ENCODE results near the gene PLD5. TPM values are rescaled to one million over a fixed set of nuclear protein-coding genes. Genes with fewer than 3 reads are reported as not detected.

The PLD5 gene
- total RNA-seq, 1 experiment from 2014 or later: not detected

GRCh38 chr1:242425232-242425631, 99.3 kb downstream of the PLD5 start:
- Histone ChIP-seq H3K9me2 (replicated peaks; ENCODE audit: low read length) (no peaks in the 10 kb centered on the region), H3K4me1 (ENCODE audit: insufficient read depth, low read length) (no peaks in the 10 kb centered on the region), H3K79me2 (ENCODE audit: low read length) (no peaks in the 10 kb centered on the region), H3K4me3 (ENCODE audit: low read length) (no peak overlapping the region), H4K20me1 (ENCODE audit: low read length) (no peaks in the 10 kb centered on the region), H3K27ac (ENCODE audit: low read length) (no peak overlapping the region), H3K27me3 (ENCODE audit: low read length) (peaks cover 13% of the 10 kb centered on the region; the same call in 1 of the 2 replicates), H3K36me3 (ENCODE audit: low read depth, low read length) (no peaks in the 10 kb centered on the region), H3K4me2 (ENCODE audit: low read length) (no peak overlapping the region), H3F3A (ENCODE audit: low read length, unreplicated experiment) (no peaks in the 10 kb centered on the region), H3K9me3 (ENCODE audit: low read length) (no peaks in the 10 kb centered on the region), H2AFZ (ENCODE audit: low read length) (no peak overlapping the region), H3K9ac (ENCODE audit: low read length) (no peak overlapping the region)
- BruUV-seq (replicated peaks): no TSS peak
- DNase-seq (peak; percentile 77), ATAC-seq (no peak; the same call in 1 of the 2 replicates)
- POLR2A ChIA-PET (ENCODE audit: unreplicated experiment): no interaction called here
- TF ChIP-seq, protein P1, sequence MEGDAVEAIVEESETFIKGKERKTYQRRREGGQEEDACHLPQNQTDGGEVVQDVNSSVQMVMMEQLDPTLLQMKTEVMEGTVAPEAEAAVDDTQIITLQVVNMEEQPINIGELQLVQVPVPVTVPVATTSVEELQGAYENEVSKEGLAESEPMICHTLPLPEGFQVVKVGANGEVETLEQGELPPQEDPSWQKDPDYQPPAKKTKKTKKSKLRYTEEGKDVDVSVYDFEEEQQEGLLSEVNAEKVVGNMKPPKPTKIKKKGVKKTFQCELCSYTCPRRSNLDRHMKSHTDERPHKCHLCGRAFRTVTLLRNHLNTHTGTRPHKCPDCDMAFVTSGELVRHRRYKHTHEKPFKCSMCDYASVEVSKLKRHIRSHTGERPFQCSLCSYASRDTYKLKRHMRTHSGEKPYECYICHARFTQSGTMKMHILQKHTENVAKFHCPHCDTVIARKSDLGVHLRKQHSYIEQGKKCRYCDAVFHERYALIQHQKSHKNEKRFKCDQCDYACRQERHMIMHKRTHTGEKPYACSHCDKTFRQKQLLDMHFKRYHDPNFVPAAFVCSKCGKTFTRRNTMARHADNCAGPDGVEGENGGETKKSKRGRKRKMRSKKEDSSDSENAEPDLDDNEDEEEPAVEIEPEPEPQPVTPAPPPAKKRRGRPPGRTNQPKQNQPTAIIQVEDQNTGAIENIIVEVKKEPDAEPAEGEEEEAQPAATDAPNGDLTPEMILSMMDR (conservative IDR thresholded peaks at IDR 0.05; ENCODE audit: low read depth, low read length): peak; percentile 73
- TF ChIP-seq EZH2phosphoT487 (IDR thresholded peaks at IDR 0.05; ENCODE audit: borderline replicate concordance, low read length): no peak
- CTCF ChIA-PET: no interaction called here
- intact Hi-C loops (cut with micrococcal nuclease): no loop called here

DNA sequence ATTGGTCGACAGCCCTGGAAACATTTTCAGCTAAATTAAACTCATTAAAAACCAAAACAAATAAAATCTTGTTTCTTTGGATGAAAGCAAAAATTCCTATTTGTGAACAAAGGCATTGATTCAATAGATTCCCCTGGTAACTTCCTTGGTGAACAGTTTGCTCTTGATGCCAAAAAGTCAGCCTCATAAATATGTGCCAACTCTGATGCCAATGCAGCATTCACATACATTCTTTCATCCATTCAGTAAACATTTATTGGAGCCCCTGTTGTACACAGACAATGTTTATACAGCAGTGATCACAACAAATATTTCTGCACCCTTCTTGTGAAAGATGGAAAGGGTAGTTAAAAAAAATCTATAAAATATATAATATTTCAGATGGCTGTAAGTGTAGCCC, 107.8 kb downstream of the PLD5 start:
- no peaks in the 10 kb centered on the region for H3K79me2 ChIP-seq (ENCODE audit: low read length)
- no peak overlapping the region for H3K9ac ChIP-seq (ENCODE audit: low read length)
- H3K9me2 ChIP-seq (replicated peaks; ENCODE audit: low read length): no peaks in the 10 kb centered on the region
- no TSS peak for BruUV-seq (replicated peaks)
- no peak for ATAC-seq
- no peaks in the 10 kb centered on the region for H3K36me3 ChIP-seq (ENCODE audit: low read depth, low read length)
- TF ChIP-seq, protein P1 (conservative IDR thresholded peaks at IDR 0.05; ENCODE audit: low read depth, low read length): no peak
- TF ChIP-seq EZH2phosphoT487 (IDR thresholded peaks at IDR 0.05; ENCODE audit: borderline replicate concordance, low read length) (no peak), EZH2 (IDR thresholded peaks at IDR 0.05; ENCODE audit: low read length, unreplicated experiment) (no peak)
- no peak overlapping the region for H3K27ac ChIP-seq (ENCODE audit: low read length)
- intact Hi-C loops (cut with micrococcal nuclease): no loop called here
- no peaks in the 10 kb centered on the region for H3F3A ChIP-seq (ENCODE audit: low read length, unreplicated experiment)
- H4K20me1 ChIP-seq (ENCODE audit: low read length): no peaks in the 10 kb centered on the region
- no peak overlapping the region for H3K4me3 ChIP-seq (ENCODE audit: low read length)
- ChIA-PET POLR2A (ENCODE audit: unreplicated experiment) (no interaction called here), CTCF (no interaction called here)
- H3K9me3 ChIP-seq (ENCODE audit: low read length): no peaks in the 10 kb centered on the region
- H3K27me3 ChIP-seq (ENCODE audit: low read length): peaks cover 30% of the 10 kb centered on the region; the same call in 1 of the 2 replicates
- no peak overlapping the region for H2AFZ ChIP-seq (ENCODE audit: low read length)
- no peaks in the 10 kb centered on the region for H3K4me1 ChIP-seq (ENCODE audit: insufficient read depth, low read length)
- DNase-seq: no peak
- no peak overlapping the region for H3K4me2 ChIP-seq (ENCODE audit: low read length)

DNA sequence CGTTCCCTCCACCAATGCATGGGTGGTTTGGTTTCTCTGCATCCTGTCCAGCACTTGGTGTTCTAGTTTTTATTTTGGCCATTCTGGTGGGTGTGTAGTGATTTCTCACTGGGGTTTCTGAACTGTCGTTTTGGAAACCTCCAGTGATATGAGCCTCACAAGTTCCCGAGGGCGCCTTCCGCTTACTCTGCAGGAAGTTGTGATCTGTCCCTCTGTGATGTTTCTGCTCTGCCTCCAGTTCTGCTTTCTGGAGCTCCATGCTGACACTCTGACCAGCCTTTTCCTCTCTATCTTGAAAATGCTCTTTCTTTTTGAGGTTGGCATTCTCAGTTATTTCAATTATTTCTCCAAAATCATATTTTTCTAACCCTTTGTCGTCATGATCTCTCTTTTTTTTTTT, 111.6 kb downstream of the PLD5 start:
- no TSS peak for BruUV-seq (replicated peaks)
- intact Hi-C loops (cut with micrococcal nuclease): no loop called here

More for the DNA sequence above, 111.6 kb downstream of the PLD5 start:
- Histone ChIP-seq H3K4me2 (ENCODE audit: low read length) (no peak overlapping the region), H2AFZ (ENCODE audit: low read length) (no peak overlapping the region), H3K27me3 (ENCODE audit: low read length) (peaks cover 18% of the 10 kb centered on the region; the same call in 1 of the 2 replicates), H3K9me3 (ENCODE audit: low read length) (peaks cover 4% of the 10 kb centered on the region; the same call in 1 of the 2 replicates), H3K27ac (ENCODE audit: low read length) (no peak overlapping the region), H3K9ac (ENCODE audit: low read length) (no peak overlapping the region), H3K36me3 (ENCODE audit: low read depth, low read length) (no peaks in the 10 kb centered on the region), H3K79me2 (ENCODE audit: low read length) (no peaks in the 10 kb centered on the region), H4K20me1 (ENCODE audit: low read length) (no peaks in the 10 kb centered on the region), H3K9me2 (replicated peaks; ENCODE audit: low read length) (no peaks in the 10 kb centered on the region), H3K4me1 (ENCODE audit: insufficient read depth, low read length) (no peaks in the 10 kb centered on the region), H3F3A (ENCODE audit: low read length, unreplicated experiment) (no peaks in the 10 kb centered on the region), H3K4me3 (ENCODE audit: low read length) (no peak overlapping the region)
- ChIA-PET CTCF (no interaction called here), POLR2A (ENCODE audit: unreplicated experiment) (no interaction called here)
- no peak for TF ChIP-seq EZH2phosphoT487 (IDR thresholded peaks at IDR 0.05; ENCODE audit: borderline replicate concordance, low read length)
- TF ChIP-seq, protein P1 (conservative IDR thresholded peaks at IDR 0.05; ENCODE audit: low read depth, low read length): no peak
- no peak for TF ChIP-seq EZH2 (IDR thresholded peaks at IDR 0.05; ENCODE audit: low read length, unreplicated experiment)
- no peak for DNase-seq
- ATAC-seq: no peak

All from PC-3 (cell line).